CD4-positive, CD25-positive, alpha-beta regulatory T cell (primary cell): ENCODE results near the gene CYP1A1. TPM values are rescaled to one million over a fixed set of nuclear protein-coding genes. Genes with fewer than 3 reads are reported as not detected.
"Not testable (repeated sequence)": the region's sequence is repeated elsewhere in the genome, so short reads cannot be mapped to it uniquely, and the experiment has no call there.

Experiments used
- ATAC-seq, 2 donors: fragments of 150-1000 bp; cut with Tn5 transposase; one replicate each; pipeline ENCODE4 v1.10.0; 2021; ENCODE audit warnings: low read depth in 2 of 2, moderate number of reproducible peaks in 2 of 2, moderate library complexity in 1 of 2
- DNase-seq, 3 donors: peaks; one replicate each; pipeline versions ENCODE4 v3.0.0 to v3.0.0-alpha.2; 2012 to 2022; ENCODE audit warnings: mixed read lengths in 1 of 3
- H3K27ac ChIP-seq: one replicate; pipeline ENCODE4 v1.7.0; 2013; ENCODE audit warnings: mild to moderate bottlenecking, low read length; ENCODE audit not compliant: insufficient read depth, poor library complexity, severe bottlenecking
- H3K27me3 ChIP-seq: one replicate; pipeline ENCODE4 v1.7.0; 2013; ENCODE audit warnings: low read length; ENCODE audit not compliant: control insufficient read depth, insufficient read depth
- H3K36me3 ChIP-seq: one replicate; pipeline ENCODE4 v1.7.0; 2013; ENCODE audit warnings: mild to moderate bottlenecking, low read length, moderate library complexity; ENCODE audit not compliant: control insufficient read depth, insufficient read depth
- H3K4me1 ChIP-seq: 2 replicates; pipeline ENCODE4 v1.7.0; 2013; ENCODE audit warnings: mild to moderate bottlenecking, low read length; ENCODE audit not compliant: insufficient read depth, control insufficient read depth, poor library complexity, severe bottlenecking
- H3K4me3 ChIP-seq: one replicate; pipeline ENCODE4 v1.7.0; 2013; ENCODE audit warnings: low read depth, mild to moderate bottlenecking, low read length, moderate library complexity
- H3K9me3 ChIP-seq, 2 experiments: 1 replicate in 1 of 2; 2 replicates in 1 of 2; pipeline ENCODE4 v1.7.0; 2013; ENCODE audit warnings: low read length in 2 of 2, mild to moderate bottlenecking in 1 of 2, moderate library complexity in 1 of 2; ENCODE audit not compliant: control insufficient read depth in 2 of 2
- H3K27ac Mint-ChIP-seq, 3 donors: one replicate each; pipeline ENCODE4 v1.8.0; 2020 to 2022; ENCODE audit warnings: mild to moderate bottlenecking in 3 of 3, mixed read lengths in 3 of 3, moderate library complexity in 2 of 3
- H3K27me3 Mint-ChIP-seq: one replicate; pipeline ENCODE4 v1.8.0; 2022; ENCODE audit warnings: mild to moderate bottlenecking, mixed read lengths
- H3K36me3 Mint-ChIP-seq: one replicate; pipeline ENCODE4 v1.8.0; 2020; ENCODE audit warnings: mixed read lengths
- H3K4me1 Mint-ChIP-seq, 4 donors: one replicate each; pipeline ENCODE4 v1.8.0; 2020 to 2022; ENCODE audit warnings: mixed read lengths in 4 of 4, mild to moderate bottlenecking in 1 of 4
- H3K4me3 Mint-ChIP-seq, 4 donors: one replicate each; pipeline ENCODE4 v1.8.0; 2020 to 2022; ENCODE audit warnings: mild to moderate bottlenecking in 4 of 4, mixed read lengths in 4 of 4, moderate library complexity in 3 of 4
- H3K9me3 Mint-ChIP-seq, 7 donors: one replicate each; pipeline ENCODE4 v1.8.0; 2020 to 2022; ENCODE audit warnings: mixed read lengths in 7 of 7, mild to moderate bottlenecking in 3 of 7, moderate library complexity in 2 of 7
- polyA plus RNA-seq, 4 donors: library from polyadenylated mRNA; unstranded; fragments of 300-500 nt; fragmentation: Illumina TruSeq; gene quantifications; one replicate each; pipeline ENCODE4 v1.2.3, GENCODE V29; 2021
- total RNA-seq: library from RNA; stranded (reverse); gene quantifications from one replicate; pipeline ENCODE4 v1.2.3, GENCODE V29; 2022

Gene CYP1A1
- total and polyA plus RNA-seq, 5 donors from 2014 or later: not detected

DNA sequence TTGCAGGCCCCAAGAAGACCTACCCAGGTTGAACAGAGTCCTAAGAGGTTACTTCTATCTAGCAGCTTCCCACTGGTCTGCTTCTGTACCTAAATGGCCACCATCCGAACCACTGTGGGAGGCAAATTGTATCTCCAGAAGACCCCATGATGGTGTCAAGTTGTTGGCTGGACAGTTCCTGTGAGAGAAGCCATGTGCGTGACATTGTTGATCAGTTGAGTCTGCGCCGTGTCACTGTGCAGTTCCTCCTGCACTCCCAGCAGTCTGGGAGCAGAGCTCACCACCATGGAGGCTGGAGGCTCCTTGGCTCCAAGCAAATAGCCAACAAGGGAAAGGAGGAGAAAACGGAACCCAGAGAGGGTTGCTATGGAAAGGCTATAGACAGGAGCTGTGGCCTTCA, 7.5 kb upstream of the CYP1A1 start:
- Histone ChIP-seq H3K4me1 (no peaks in the 10 kb centered on the region), H3K27me3 (peaks cover 7% of the 10 kb centered on the region), H3K27ac (no peak overlapping the region), H3K36me3 (no peaks in the 10 kb centered on the region), H3K4me3 (no peak overlapping the region), H3K9me3 (no peaks in the 10 kb centered on the region)
- no peak for DNase-seq
- H3K27ac Mint-ChIP-seq: no peak overlapping the region
- peaks cover 0 to 6% (median 0%) of the 10 kb centered on the region in 7 donors for H3K9me3 Mint-ChIP-seq
- ATAC-seq: no peak
- no peaks in the 10 kb centered on the region for H3K36me3 Mint-ChIP-seq
- H3K4me1 Mint-ChIP-seq: peaks cover 0 to 2% (median under 1%) of the 10 kb centered on the region in 4 donors
- peaks cover 53% of the 10 kb centered on the region for H3K27me3 Mint-ChIP-seq
- no peak overlapping the region for H3K4me3 Mint-ChIP-seq

DNA sequence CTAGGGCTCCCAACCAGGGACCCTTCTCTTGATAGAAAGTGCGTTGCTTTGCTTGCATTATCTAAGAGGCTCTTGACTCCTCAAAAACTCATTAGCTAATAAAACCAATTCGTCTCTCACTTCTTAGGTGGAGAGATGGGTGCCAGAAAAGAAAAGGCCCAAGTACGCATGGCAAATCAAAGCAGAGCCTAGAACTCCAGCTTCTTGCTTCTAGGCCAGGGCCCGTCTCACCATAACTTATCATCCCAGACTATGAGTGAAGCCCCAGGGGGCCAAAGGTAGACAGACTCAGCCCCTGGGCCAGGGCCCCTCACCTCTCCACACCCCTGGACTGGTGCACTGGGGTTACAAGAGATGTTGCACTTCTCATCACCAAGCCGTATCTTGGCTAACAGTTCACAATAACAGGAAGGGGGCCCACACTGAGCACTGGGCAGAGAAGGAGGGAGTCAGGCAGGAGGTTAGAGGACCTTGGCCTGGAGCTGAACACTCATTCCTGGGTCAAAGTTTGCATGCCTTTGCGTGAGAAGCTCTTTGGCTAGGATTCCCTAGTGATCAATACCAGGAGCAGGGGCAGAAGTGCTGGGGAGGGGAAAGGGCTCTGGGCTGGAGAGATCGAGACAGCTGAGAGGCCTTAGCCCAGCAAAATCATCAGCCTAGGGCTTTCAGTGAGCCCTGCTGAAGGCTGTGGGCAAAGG, 5.4 kb upstream of the CYP1A1 start:
- Mint-ChIP-seq H3K27me3 (peaks cover 53% of the 10 kb centered on the region), H3K36me3 (no peaks in the 10 kb centered on the region), H3K9me3 (peaks cover 0 to 2% (median 0%) of the 10 kb centered on the region in 7 donors), H3K4me3 (no peak overlapping the region), H3K27ac (no peak overlapping the region), H3K4me1 (peaks cover 0 to 8% (median 4%) of the 10 kb centered on the region in 4 donors)
- DNase-seq (no peak), ATAC-seq (no peak)
- H3K27me3 ChIP-seq: peaks cover 3% of the 10 kb centered on the region
- H3K4me3 ChIP-seq: no peak overlapping the region
- no peak overlapping the region for H3K27ac ChIP-seq
- no peaks in the 10 kb centered on the region for H3K36me3 ChIP-seq
- no peaks in the 10 kb centered on the region for H3K9me3 ChIP-seq
- H3K4me1 ChIP-seq: peaks cover 11% of the 10 kb centered on the region

DNA sequence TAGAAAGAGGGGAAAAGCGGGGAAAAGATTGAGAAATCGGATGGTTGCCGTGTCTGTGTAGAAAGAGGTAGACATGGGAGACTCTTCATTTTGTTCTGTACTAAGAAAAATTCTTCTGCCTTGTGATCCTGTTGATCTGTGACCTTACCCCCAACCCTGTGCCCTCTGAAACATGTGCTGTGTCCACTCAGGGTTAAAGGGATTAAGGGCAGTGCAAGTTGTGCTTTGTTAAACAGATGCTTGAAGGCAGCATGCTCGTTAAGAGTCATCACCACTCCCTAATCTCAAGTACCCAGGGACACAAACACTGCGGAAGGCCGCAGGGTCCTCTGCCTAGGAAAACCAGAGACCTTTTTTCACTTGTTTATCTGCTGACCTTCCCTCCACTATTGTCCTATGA, 4.0 kb upstream of the CYP1A1 start:
- not testable (repeated sequence) for H3K27ac Mint-ChIP-seq, H3K9me3 ChIP-seq, H3K36me3 Mint-ChIP-seq, H3K27me3 ChIP-seq, H3K4me3 Mint-ChIP-seq, H3K9me3 Mint-ChIP-seq, DNase-seq, ATAC-seq, H3K4me3 ChIP-seq, H3K36me3 ChIP-seq, H3K27ac ChIP-seq
- H3K4me1 ChIP-seq: peaks cover 11% of the 10 kb centered on the region
- Mint-ChIP-seq H3K4me1 (peaks cover 0 to 15% (median 4%) of the 10 kb centered on the region in 4 donors), H3K27me3 (peaks cover 52% of the 10 kb centered on the region)

DNA sequence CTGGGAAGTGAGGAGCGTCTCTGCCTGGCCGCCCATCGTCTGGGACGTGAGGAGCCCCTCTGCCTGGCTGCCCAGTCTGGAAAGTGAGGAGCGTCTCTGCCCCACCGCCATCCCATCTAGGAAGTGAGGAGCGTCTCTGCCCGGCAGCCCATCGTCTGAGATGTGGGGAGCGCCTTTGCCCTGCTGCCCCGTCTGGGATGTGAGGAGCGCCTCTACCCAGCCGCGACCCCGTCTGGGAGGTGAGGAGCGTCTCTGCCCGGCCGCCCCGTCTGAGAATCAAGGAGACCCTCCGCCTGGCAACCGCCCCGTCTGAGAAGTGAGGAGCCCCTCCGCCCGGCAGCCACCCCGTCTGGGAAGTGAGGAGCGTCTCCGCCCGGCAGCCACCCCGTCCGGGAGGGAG, 3.4 kb upstream of the CYP1A1 start:
- Mint-ChIP-seq H3K4me1 (peaks cover 0 to 15% (median 4%) of the 10 kb centered on the region in 4 donors), H3K27me3 (peaks cover 50% of the 10 kb centered on the region)
- H3K4me3 Mint-ChIP-seq, H3K36me3 Mint-ChIP-seq, H3K4me3 ChIP-seq, H3K27me3 ChIP-seq, H3K9me3 ChIP-seq, H3K9me3 Mint-ChIP-seq, H3K27ac Mint-ChIP-seq, ATAC-seq, DNase-seq, H3K36me3 ChIP-seq, H3K27ac ChIP-seq: not testable (repeated sequence)
- H3K4me1 ChIP-seq: peaks cover 11% of the 10 kb centered on the region

DNA sequence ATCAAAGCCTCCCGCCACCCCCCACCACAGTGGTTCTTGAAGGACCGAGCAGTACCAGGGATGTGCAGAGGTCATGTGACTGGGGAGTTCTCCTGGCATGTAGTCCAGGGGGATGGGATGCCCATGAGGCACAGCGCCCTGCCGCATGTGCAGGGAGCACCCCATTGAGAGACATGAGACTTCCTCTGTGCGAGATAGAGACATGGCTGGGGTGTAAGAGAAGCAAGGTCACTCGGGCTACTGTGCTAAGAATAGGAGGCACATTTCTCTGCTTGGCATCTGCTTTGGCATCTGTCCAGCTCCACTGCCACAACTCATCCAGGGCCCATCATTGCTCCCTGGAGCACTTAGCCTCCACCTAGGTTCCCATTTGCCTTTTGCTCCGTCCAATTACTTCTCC, 2.4 kb upstream of the CYP1A1 start:
- Histone ChIP-seq H3K4me3 (no peak overlapping the region), H3K27me3 (no peaks in the 10 kb centered on the region), H3K4me1 (peaks cover 11% of the 10 kb centered on the region), H3K27ac (no peak overlapping the region), H3K9me3 (no peaks in the 10 kb centered on the region), H3K36me3 (no peaks in the 10 kb centered on the region)
- H3K27ac Mint-ChIP-seq: no peak overlapping the region
- H3K4me1 Mint-ChIP-seq: peaks cover 0 to 15% (median 4%) of the 10 kb centered on the region in 4 donors
- ATAC-seq (no peak), DNase-seq (no peak)
- H3K27me3 Mint-ChIP-seq: peaks cover 49% of the 10 kb centered on the region
- H3K4me3 Mint-ChIP-seq: peak overlapping the region in 2 of 4 donors; percentile 58 to 76
- H3K36me3 Mint-ChIP-seq: no peaks in the 10 kb centered on the region
- no peaks in the 10 kb centered on the region for H3K9me3 Mint-ChIP-seq

DNA sequence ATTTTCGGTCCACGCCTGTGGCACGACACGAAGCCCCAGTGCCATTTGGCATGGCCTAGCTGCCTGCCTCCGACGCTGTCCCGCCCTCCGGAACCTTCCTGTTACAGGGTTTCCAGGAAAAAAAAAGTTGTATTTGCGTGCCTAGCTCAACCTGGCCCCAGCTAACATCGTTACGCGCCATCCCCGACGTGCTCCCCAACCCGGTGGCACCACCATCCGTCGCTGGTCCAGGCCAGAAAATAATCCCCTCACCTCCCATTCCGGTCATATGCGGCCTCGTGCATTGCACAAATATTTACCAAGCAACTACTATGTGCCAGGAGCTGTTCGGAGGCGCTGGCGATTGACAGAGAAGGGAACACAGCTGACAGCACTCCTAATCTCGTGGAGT, 1.4 kb upstream of the CYP1A1 start:
- no peak overlapping the region for H3K27ac ChIP-seq
- H3K4me1 ChIP-seq: peaks cover 11% of the 10 kb centered on the region
- H3K27me3 ChIP-seq: no peaks in the 10 kb centered on the region
- Mint-ChIP-seq H3K4me1 (peaks cover 0 to 15% (median 4%) of the 10 kb centered on the region in 4 donors), H3K4me3 (peak overlapping the region; percentile 58 to 82 (median 76)), H3K27ac (no peak overlapping the region), H3K9me3 (no peaks in the 10 kb centered on the region), H3K36me3 (no peaks in the 10 kb centered on the region), H3K27me3 (peaks cover 45% of the 10 kb centered on the region)
- ATAC-seq: no peak
- H3K36me3 ChIP-seq: no peaks in the 10 kb centered on the region
- peak overlapping the region; percentile 19 for H3K4me3 ChIP-seq
- no peaks in the 10 kb centered on the region for H3K9me3 ChIP-seq
- peak in 1 of 3 donors; percentile 72 for DNase-seq

DNA sequence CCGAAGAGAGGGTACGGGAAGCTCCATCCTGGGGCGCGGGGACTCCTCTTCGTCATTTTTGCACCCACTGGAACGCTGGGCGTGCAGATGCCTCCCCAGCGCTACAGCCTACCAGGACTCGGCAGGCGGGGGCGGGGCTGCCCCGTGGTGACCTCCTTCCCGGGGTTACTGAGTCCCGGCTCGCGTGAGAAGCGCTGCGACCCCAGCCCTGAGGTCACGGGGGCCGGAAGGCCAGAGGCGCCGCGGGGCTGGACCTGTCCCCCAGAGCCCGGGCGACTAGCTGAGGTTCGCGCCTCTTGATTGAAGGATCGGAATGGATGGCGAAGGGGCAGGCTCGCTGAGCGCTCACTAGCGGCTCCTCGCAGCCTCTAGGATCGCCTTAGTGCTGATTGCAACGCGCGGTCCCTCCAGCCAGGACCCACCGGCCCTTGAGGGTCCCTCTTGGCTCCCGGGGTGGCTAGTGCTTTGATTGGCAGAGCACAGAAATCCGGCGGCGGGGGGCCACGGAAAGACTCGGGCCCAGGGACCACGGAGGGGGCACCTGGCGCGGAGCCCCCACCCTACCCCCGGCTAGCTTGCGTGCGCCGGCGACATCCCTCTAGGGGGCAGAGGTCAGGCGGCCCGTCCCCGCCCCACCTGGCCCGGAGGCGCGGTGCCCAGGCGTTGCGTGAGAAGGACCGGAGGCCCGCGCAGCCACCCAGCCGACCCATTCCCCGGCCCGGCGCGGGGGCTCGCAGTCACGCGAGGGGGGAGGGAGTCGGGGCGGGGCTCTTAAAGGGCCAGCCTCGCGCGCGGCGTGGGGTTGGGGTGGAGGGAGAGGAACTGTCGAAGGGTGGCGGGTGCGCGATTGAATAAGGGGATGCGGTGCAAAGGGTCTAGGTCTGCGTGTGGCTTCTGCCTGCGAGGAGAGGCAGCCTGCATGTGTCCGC, 781 bp upstream of the CYP1A1 start:
- H3K36me3 Mint-ChIP-seq: no peaks in the 10 kb centered on the region
- H3K9me3 ChIP-seq: no peaks in the 10 kb centered on the region
- H3K27me3 Mint-ChIP-seq: peaks cover 46% of the 10 kb centered on the region
- H3K27ac Mint-ChIP-seq: no peak overlapping the region
- peak overlapping the region; percentile 58 to 82 (median 78) for H3K4me3 Mint-ChIP-seq
- no peaks in the 10 kb centered on the region for H3K9me3 Mint-ChIP-seq
- H3K36me3 ChIP-seq: no peaks in the 10 kb centered on the region
- ATAC-seq (peak; percentile 53 to 54), DNase-seq (peak; percentile 21 to 75 (median 24))
- no peaks in the 10 kb centered on the region for H3K27me3 ChIP-seq
- H3K27ac ChIP-seq: no peak overlapping the region
- peak overlapping the region; percentile 19 for H3K4me3 ChIP-seq
- peaks cover 11% of the 10 kb centered on the region for H3K4me1 ChIP-seq
- peaks cover 0 to 15% (median 4%) of the 10 kb centered on the region in 4 donors for H3K4me1 Mint-ChIP-seq
